ENCODE measurements around the gene MFSD1.

DNA sequence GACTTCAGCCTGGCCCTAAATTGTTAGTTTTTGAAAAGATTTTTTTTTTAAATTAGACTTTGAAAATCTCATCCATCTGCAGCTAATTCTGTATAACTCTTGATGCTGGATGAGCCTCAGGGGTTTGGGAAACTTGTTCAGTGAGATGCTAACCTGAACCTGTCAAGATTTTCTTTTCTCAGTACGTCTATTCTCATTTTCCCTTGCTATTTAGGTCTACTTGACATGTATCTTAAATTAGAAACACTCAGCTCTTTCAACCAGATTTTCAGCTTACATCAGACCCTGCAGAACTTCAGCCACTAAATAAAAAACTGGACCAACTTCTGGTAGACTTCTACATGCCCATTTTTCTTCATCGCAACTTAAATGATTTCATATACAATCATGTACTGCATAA lies 61.4 kb downstream of the MFSD1 start:
- TF ChIP-seq, protein P1, sequence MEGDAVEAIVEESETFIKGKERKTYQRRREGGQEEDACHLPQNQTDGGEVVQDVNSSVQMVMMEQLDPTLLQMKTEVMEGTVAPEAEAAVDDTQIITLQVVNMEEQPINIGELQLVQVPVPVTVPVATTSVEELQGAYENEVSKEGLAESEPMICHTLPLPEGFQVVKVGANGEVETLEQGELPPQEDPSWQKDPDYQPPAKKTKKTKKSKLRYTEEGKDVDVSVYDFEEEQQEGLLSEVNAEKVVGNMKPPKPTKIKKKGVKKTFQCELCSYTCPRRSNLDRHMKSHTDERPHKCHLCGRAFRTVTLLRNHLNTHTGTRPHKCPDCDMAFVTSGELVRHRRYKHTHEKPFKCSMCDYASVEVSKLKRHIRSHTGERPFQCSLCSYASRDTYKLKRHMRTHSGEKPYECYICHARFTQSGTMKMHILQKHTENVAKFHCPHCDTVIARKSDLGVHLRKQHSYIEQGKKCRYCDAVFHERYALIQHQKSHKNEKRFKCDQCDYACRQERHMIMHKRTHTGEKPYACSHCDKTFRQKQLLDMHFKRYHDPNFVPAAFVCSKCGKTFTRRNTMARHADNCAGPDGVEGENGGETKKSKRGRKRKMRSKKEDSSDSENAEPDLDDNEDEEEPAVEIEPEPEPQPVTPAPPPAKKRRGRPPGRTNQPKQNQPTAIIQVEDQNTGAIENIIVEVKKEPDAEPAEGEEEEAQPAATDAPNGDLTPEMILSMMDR (IDR thresholded peaks at IDR 0.05): no peak
- no peak for TF ChIP-seq POLR2A (IDR thresholded peaks at IDR 0.05)

All from adrenal gland (tissue), 5 donors.